Fibroblast of mammary gland (primary cell): ENCODE results near the gene MEGF10.

Source experiments
- DNase-seq: peaks from one replicate; pipeline ENCODE4 v3.0.0-alpha.2; 2010; ENCODE audit warnings: low read depth
- H3K4me3 ChIP-seq: 2 replicates; pipeline ENCODE4 v1.5.1; 2011; ENCODE audit warnings: low read depth, mild to moderate bottlenecking, low read length, moderate library complexity; ENCODE audit not compliant: control insufficient read depth
- CTCF ChIP-seq: conservative IDR thresholded peaks from 2 replicates; pipeline ENCODE4 v1.5.1; 2011; ENCODE audit warnings: low read depth, low read length, inconsistent platforms; ENCODE audit not compliant: control insufficient read depth, insufficient read depth

The MEGF10 gene

GRCh38 chr5:127352068-127352467, 61.5 kb downstream of the MEGF10 start:
- DNase-seq: no peak
- no peak for TF ChIP-seq CTCF
- H3K4me3 ChIP-seq: no peak overlapping the region

DNA sequence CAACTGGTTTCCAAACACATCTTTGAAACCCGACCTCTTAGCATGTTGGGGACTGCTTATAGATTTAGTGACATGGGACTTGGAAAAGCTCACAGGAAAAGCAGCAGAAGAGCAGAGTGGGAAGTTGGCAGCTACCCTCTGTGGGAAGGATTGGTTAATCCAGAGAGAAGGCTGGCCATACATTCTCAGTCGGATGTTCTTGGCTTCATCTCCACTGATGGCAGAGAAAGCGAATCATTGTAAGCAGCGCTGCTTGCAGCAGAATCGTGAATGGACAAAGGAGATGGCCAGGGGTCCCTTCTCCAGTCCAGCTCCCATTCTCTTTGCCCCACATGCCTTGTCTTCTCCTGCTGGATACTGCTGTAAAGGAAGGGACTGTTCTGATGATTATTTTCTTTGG, 62.7 kb downstream of the MEGF10 start:
- no peak for DNase-seq
- H3K4me3 ChIP-seq: no peak overlapping the region
- no peak for TF ChIP-seq CTCF

- no peak for DNase-seq
- TF ChIP-seq CTCF: no peak
- no peak overlapping the region for H3K4me3 ChIP-seq
Observed at GRCh38 chr5:127353796-127354195, 63.2 kb downstream of the MEGF10 start.

GRCh38 chr5:127355337-127355736, 64.7 kb downstream of the MEGF10 start:
- TF ChIP-seq CTCF: no peak
- DNase-seq: no peak
- no peak overlapping the region for H3K4me3 ChIP-seq

- no peak for TF ChIP-seq CTCF
- H3K4me3 ChIP-seq: no peak overlapping the region
- no peak for DNase-seq
Observed at GRCh38 chr5:127358284-127358683, 67.7 kb downstream of the MEGF10 start.

DNA sequence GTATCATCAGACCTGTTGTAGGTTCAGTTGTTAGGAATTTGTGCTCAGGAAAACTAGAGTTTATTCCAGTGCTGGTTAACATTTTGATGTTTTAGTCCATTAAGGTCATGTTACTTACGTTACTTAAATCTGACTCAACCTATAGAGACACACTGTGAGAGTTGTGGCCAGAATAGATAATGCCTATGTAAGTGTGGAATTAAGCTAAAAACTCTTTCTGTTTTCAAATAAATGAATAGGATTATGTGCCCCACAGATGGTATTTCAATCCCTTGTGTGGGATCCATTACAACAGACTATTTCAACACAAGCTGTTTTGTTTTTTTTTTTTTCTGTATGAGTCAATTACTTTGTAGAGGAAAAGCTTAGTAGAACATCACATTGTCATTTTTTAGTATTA, 68.1 kb downstream of the MEGF10 start:
- DNase-seq: peak; percentile 53
- H3K4me3 ChIP-seq: no peak overlapping the region
- TF ChIP-seq CTCF: no peak

DNA sequence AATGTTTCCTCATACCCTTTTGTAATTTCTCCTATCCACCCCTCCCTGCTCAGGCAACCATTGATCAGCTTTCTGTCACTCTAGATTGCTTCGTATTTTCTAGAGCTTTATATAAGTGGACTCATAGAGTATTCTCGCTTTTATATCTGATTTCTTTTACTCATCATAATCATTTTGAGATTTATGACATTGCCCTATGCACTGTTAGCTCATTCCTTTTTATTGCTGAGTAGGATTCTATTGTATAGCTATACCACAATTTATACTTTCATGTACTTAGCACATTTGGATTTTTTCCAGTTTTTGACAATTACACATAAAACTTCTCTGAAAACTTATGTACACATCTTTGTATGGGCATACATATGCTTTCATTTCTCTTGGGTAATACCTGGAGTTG, 68.9 kb downstream of the MEGF10 start:
- TF ChIP-seq CTCF: no peak
- DNase-seq: no peak
- H3K4me3 ChIP-seq: no peak overlapping the region
